Stimulated activated CD8-positive, alpha-beta memory T cell treated with anti-CD3 and anti-CD28 coated beads, Interleukin-12 subunit alpha, Interleukin-12 subunit beta, amount 100 ng/mL, for 24 hours (primary cell): ENCODE results near the gene NUDT19.
A peak's percentile ranks its signal among the peaks of the same experiment; 100 is the strongest.
"Not testable (repeated sequence)": the region's sequence is repeated elsewhere in the genome, so short reads cannot be mapped to it uniquely, and the experiment has no call there.

Experiments used
- DNase-seq: peaks from one replicate; pipeline ENCODE4 v3.0.0-alpha.2; 2020; ENCODE audit errors: extremely low read depth

The NUDT19 gene

DNA sequence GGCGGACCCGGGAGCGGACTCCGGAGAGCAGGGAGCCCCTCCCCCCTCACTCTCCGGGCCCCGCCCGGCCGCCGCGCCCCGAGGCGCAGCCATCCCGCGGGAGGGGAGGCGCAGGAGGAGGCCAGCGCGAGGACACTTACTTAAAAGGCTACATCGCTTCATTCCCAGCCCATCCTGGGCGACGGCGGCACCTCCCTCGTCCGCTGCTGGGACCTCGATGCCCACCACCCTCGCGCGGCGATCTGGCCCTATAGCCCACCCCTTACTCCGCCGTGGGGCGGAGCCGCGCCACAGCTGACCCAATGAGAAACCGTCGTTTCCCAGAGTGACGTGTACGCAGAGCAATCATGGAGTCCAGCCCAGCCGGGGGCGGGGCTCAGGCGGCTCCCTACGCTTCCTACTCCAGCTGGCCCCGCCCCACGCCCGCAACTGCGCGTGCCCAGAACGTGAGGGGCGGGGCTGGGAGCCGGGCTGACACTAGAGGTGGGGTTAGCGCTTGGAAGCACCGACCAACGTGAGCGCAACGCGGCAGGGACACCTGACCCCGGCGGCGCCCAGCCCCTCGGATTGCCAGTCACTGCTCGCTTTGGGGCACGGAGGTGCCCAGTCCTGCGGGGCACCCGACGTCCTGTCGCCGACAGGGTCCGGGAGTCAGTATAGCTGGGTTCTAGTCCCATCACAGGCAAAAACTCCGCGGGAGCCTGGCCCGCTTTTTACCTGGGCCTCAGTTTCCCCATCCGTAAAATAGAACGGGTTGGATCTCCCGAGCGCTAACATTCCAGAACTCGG, 16.5 kb upstream of the NUDT19 start, which contains the start of gene ANKRD27:
Gene ANKRD27, minus strand, starts transcription at position 250 of the 789 bp plus-strand sequence. CDS start 16,165 bp downstream, outside the sequence.
- DNase-seq: peak; percentile 95

DNA sequence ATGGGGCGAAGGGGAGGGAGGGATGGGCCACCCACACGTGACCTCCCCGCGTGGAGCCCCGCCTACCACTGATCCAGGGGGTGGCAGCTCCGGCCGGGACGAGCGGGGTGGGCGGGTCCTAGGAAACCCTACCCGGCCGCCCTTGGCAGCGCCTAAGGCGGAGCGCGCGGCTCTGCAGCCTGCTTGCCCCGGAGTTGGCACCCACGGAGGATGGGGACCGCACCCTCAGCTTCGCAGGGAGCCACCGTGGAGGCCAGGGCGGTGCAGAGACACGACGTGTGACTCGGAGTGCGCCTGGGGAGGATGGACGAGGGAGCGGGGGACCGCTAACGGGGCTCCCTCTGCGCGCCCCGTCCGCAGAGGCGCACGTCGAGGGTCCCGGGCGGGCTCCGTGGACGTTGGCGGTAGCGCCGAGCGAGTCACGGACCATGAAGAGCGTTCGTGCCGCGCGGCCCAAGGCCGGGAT, 15.9 kb upstream of the NUDT19 start, which contains the start of gene RGS9BP:
Gene RGS9BP, plus strand, starts transcription at position 129 of the 466 bp plus-strand sequence. CDS start 416 bp downstream, outside the sequence.
- DNase-seq: no peak

DNA sequence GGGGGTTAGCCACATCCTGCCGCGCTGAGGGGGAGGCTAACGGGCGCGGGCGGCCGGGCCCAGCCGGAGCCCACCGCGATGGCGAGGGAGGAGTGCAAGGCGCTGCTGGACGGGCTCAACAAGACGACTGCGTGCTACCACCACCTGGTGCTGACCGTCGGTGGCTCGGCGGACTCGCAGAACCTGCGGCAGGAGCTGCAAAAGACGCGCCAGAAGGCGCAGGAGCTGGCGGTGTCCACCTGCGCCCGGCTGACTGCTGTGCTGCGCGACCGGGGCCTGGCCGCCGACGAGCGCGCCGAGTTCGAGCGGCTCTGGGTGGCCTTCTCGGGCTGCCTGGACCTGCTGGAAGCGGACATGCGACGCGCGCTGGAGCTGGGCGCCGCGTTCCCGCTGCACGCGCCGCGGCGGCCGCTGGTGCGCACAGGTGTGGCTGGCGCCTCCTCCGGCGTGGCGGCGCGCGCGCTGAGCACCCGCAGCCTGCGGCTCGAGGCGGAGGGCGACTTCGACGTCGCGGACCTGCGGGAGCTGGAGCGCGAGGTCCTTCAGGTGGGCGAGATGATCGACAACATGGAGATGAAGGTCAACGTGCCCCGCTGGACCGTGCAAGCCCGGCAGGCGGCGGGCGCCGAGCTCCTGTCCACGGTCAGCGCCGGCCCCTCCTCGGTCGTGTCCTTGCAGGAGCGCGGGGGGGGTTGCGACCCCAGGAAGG, 15.3 kb upstream of the NUDT19 start:
- DNase-seq: no peak

DNA sequence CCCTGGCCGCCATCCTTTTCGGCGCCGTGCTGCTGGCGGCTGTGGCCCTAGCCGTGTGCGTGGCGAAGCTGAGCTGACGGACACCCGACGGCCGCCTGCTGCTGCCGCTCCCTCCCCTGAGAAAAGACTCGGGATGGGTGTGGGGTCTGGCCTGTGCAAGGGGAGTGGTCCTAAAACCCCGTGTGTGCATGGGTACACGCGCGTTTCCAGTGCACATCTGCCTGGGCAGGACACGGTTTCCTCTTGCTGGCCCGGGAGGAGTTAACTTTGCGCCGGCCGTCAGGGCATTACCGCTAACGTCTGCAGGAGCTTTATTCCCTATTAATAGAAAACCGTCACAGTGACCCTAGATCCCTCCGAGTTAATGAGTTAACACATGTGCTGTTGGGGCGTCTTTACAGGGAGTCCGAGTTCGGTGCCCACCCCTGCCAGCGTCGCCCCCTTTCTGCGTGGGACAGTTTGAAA, 14.7 kb upstream of the NUDT19 start:
- no peak for DNase-seq

DNA sequence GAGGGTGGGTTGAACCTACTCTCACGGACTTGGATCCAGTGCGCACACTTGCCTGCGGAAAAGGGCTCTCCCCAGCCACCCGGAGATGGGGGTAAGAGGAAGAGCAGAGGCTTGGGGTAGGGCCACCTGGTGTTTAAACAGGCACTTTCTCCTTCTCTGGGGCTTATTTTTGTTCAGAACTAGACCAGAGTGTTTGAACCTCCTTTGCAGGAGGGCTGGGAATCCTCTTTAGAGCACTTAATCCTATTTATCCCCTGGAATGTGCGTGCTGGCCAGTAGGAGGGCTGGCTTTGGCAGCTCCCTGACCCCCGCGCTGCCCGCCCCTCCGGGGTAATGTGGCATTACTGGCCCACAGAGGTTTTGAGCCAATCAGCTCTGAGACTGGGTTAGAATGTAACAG, 14.0 kb upstream of the NUDT19 start:
- DNase-seq: no peak

DNA sequence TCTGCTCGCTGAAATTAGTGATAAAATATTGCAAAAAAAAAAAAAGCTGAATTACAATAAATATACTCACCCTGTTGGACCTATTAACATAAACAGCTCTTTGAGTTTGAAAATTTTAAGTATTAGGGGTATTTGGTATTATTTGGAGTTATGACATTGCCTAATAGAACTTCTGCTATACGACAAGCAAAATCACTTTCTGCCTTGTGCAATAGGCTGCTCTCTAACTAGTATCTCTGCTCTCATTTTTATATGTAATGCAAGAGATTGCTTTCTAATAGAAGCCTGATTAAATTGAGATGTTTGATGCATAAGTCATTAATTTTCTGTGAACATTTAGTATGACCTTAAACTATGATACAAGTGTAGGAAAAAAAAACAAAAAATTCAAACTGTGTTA, 10.6 kb upstream of the NUDT19 start:
- DNase-seq: no peak

DNA sequence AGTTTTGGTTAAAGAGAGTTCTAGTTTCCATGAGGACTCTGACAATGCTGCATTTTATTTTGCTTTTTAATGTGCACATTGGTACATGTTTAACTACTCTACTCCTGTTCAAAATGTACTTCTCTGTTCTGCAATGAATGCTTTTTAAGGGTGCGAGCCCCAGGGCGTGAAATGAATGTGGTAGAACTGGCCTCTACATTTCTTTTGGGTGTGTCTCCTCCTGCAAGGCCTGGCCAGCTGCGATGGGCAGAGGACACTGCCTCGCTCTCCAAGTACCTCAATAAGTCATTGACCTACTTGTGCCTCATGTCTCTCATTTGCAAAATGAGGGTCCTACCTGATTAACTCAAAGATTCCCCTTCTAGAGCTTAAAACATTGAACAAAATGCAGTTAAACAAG, 9.3 kb upstream of the NUDT19 start:
- DNase-seq: no peak

DNA sequence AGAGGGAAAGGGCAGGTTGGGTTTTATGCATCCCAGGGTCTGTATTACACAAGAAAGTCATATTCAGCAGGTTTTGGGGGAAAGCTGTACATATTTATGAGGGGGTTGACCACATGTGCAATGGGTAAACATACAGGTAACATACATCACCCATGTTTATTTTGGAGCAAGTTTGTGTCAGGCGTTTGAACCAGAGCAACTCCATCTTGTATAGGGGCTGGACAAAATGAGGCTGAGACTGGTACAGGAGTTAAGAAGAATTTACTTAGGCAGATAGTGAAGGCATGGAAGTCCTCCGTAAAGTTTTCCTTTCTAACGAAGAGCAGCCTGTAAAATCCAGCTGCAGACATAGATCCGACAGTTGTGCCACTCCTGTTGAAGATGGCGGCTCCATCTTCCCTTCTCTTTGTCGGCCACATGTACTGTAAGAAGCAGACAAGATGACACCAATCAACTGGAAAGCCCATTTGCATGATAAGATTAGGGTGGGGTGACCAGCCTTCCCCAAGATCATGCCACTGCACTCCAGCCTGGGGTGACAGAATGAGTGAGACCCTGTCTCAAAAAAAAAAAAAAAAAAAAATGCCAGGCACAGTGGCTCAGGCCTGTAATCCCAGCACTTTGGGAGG, 4.7 kb upstream of the NUDT19 start:
- no peak for DNase-seq

DNA sequence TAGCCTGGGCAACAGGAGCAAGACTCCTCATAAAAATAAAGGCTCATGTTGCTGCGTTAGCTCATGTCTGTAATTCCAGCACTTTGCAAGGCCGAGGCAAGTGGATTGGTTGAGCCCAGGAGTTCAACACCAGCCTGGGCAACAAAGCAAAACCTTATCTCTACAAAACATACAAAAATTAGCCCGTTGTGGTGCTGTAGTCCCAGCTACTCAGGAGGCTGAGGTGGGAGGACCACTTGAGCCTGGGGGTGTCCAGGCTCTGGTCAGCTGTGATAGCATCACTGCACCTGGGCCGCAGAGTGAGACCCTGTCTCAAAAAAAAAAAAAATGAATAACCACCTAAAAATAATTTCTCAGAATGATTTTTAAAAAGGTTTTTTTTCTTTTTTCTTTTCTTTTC, 3.9 kb upstream of the NUDT19 start:
- DNase-seq: no peak

DNA sequence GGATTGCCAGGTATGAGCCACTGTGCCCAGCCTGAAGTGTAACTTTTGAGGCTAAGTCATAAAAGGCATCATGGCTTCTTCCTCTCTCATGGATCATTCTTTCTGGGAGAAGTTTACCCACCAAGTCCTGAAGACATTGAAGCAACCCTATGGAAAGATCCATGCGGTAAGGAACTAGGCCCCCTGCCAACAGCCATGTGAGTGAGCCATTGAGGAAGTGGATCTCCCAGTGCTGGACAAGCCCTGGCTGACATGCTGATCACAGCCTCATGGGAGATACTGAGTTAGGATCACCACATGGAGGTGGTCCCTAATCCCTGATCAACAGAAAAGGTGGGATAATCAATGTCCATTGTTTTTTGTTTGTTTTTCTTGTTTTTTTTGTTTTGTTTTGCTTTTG, 3.3 kb upstream of the NUDT19 start:
- no peak for DNase-seq

DNA sequence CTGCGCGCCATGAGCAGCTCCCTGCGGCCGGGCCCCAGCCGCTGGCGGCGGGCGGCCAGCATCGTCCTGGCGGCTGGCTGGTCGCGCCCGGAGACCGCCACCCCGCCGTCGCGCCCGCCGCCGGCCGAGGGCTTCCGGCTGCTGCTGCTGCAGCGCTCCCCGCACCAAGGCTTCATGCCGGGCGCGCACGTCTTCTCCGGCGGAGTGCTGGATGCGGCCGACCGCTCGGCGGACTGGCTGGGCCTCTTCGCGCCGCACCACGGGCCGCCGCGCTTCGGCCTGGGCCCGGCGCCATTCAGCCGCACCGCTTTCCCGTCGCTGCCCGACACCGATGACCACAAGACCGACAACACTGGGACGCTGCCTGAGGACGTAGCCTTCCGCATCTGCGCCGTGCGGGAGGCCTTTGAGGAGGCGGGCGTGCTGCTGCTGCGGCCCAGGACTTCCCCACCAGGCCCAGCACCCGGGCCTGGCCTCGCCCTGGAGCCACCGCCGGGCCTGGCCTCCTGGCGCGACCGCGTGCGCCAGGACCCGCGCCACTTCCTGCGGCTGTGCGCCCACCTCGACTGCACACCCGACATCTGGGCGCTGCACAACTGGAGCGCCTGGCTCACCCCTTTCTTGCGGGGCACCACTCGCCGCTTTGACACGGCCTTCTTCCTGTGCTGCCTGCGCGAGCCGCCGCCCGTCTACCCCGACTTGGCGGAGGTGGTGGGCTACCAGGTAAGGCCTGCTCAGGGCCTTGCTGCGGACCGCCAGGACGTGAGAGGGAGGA, 518 bp downstream of the NUDT19 start:
- no peak for DNase-seq

DNA sequence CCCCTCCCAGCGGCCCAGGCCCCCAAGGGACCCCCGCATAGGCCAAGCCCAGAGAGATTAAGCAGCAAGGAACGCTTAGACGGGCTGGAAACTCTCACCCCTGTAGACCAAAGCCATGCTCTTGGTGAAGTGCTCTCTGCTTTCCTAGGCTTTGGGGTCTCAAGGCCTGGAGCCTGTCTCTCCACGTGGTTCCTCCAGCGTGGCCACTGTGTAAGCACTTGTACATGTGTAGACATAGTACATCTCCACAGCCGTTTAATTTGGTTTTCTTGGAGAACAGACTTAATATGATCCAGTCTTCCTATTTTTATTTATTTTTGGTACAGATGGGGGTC, 1.1 kb downstream of the NUDT19 start:
- no peak for DNase-seq

DNA sequence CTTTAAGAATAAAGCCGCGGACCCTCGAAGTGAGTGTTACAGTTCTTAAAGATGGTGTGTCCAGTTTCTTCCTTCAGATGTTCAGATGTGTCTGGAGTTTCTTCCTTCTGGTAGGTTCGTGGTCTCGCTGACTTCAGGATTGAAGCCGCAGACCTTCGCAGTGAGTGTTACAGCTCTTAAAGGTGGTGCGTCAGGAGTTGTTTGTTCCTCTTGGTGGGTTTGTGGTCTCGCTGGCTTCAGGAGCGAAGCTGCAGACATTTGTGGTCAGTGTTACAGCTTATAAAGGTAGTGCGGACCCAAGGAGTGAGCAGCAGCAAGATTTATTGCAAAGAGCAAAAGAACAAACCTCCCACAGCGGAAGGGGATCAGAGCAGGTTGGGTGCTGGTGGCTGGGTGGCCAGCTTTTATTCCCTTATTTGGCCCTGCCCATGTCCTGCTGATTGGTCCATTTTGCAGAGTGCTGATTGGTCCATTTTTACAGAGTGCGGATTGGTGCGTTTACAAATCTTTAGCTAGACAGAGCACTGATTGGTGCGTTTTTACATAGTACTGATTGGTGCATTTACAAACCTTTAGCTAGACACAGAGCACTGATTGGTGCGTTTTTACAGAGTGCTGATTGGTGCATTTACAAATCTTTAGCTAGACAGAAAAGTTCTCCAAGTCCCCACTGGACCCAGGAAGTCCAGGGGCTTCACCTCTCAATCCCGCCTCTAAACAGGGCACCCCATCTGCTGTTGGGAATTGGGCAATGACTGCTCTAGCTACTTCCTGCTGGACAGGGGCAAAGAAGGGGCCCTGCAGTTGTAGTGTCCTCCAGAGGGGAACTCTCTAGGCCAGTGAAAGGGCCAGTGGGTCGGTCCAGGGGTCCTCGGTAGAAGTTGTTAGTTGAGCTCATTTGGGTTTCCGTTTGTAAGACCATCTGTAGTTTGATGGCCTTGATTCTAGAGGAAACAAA, 1.8 kb downstream of the NUDT19 start:
- DNase-seq: not testable (repeated sequence)

DNA sequence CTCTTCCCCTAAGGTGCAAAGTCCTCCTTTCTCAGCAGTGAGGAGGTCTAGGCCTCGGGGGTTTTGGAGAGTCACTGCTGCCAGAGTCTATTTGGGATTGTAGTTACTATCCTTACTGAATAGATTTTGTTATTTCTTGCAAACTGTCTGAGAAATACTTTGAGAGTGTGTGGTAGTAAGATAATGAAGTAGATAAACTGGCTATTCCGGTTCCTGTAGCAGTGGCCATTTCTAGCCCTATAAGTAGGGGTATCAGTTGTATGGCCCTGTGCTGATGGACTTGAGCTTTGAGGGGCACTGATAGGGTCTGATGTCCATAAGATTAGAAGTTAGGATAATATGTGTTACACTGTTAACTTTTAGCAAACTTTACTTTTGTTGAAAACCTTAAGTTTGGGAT, 2.7 kb downstream of the NUDT19 start:
- DNase-seq: not testable (repeated sequence)

DNA sequence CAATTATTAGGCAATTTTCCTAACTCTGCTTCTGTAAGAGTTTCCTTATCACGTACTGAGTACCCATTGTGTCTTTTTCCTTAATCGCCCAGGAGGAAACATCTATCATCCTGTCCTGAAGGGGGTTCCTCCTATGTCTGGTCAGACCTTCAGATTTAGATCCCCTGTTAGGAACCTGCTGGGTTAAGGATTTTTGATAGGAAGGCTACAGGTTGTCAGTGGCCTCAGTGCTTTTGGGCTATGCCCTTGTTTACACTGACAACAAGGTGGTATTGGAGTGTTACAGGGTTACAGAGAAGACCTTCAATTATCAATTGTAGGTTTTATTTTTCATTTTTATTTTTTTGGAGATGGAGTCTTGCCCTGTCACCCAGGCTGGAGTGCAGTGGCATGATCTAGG, 3.2 kb downstream of the NUDT19 start:
- DNase-seq: not testable (repeated sequence)

DNA sequence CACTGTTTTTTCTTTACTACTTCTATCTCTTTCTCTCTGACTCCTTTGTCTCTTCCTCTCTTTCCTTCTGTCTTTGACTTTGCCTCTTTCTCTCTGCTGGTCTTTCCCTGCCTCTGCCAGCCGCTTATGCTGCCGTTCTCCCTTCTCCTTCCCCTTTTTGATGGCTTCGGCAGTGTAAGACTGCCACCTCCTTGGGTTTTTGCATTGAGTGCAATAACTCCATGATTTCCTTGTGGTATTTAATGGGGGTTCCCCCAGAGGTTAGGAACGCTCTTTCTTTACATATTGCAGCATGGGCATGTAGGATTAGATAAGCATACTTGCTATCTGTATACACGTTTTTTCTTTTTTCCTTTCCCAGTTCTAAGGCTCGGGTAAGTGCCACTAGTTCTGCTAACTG, 3.9 kb downstream of the NUDT19 start:
- not testable (repeated sequence) for DNase-seq

DNA sequence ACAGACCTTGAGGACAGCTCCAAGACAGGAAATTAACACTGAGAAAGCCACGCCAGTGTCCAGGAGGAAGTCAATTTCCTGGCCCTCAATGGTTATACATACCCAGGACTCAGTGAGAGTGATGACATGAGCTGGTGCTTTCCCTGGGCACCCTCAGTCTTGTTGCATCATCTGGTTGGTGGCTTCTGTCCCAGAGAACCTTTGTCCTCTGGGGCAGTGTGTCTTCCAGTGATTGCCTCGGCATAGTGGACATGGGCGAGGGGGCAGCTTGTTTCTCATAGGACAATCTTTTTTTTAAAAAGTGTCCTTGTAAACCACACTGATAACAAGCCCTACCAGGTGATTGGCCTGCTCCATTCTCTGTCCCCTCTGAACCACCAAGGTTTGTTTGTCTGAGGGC, 5.2 kb downstream of the NUDT19 start:
- DNase-seq: not testable (repeated sequence)

DNA sequence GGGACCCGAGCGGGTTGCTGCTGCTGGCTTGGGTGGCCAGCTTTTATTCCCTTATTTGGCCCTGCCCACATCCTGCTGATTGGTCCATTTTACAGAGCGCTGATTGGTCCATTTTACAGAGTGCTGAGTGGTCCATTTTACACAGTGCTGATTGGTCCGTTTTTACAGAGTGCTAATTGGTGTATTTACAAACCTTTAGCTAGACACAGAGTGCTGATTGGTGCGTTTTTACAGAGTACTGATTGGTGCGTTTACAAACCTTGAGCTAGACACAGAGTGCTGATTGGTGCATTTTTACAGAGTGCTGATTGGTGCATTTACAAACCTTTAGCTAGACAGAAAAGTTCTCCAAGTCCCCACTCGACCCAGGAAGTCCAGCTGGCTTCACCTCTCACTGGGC, 8.5 kb downstream of the NUDT19 start:
- DNase-seq: not testable (repeated sequence)

DNA sequence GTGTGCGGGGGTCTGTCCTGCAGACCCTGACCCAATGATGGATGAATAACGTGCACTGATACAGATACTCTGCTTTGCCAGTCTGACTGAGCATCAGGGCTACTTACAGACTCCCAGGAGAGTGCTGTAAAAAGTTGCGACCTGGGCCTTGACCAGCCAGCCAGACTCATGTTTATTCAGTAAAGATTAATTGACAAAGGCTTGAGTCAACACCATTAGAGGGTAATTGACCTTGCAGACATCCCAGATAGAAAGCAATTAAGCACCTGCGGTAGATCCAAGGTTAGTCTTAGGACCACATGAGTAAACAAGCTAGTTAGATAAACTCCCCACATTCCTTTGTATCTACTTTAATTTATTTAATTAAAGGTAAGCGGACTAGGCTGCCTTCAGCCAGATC, 10.4 kb downstream of the NUDT19 start:
- DNase-seq: no peak

DNA sequence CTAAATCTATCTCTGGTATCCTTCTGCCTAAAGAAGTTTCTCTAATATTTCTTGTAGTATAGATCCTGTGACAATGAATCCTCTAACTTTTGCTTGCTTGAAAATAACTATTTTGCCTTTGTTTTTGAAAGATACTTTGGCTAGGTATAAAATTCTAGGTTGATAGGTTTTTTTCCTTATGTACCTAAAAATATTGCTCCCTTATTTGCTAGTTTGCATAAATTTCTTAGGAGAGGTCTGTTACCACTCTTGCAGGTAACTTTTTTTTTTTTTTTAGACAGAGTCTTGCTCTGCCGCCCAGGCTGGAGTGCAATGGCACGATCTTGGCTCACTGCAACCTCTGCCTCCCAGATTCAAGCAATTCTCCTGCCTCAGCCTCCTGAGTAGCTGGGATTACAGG, 12.4 kb downstream of the NUDT19 start:
- not testable (repeated sequence) for DNase-seq

DNA sequence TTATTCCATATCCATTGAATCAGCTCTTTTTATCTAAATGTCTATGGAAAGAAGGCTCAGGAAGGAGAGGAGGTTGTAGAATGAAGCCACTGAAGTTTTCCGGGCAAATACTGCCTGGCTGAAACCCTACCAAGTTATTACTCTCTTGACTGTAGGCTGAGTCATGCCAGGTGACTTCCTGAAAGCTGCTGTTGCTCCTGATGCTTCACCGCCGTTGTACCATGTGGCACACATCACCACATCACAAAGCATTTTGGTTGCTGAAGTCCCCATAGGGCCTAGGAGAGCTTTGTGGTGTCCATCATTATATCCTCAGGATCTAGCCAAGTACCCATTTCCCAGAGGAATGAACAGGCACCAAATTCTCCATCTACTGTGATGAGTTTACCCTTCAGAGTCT, 16.8 kb downstream of the NUDT19 start:
- no peak for DNase-seq
